IMR-90 (cell line): ENCODE data around the gene RYR2. TPM values are rescaled to one million over a fixed set of nuclear protein-coding genes. Genes with fewer than 3 reads are reported as not detected.

Experiments used
- ATAC-seq: fragments of 200-7000 bp; cut with Tn5 transposase; 2 replicates; pipeline ENCODE4 v1.9.1; 2020; ENCODE audit warnings: low read depth, mild to moderate bottlenecking, moderate library complexity
- BruUV-seq: library from RNA; stranded (reverse); fragments of 400-500 nt; replicated peaks from 2 replicates; lab custom pipeline; 2021; lab: Mats Ljungman, UMichigan
- CTCF ChIA-PET: fragments of 300-600 bp; formaldehyde crosslinking; extraction: SDS; loops from one replicate; lab custom pipeline; 2021; ENCODE audit warnings: antibody characterized with exemption; lab: Yijun Ruan, JAX
- POLR2A ChIA-PET: fragments of 300-600 bp; sonication (Branson Sonifier 250); formaldehyde crosslinking; loops from one replicate; lab custom pipeline; 2022; ENCODE audit warnings: antibody characterized with exemption; ENCODE audit not compliant: unreplicated experiment; lab: Charles Lee
- DNase-seq: peaks from one replicate; pipeline ENCODE4 v3.0.0; 2013
- H2AFZ ChIP-seq: replicated peaks from 2 replicates; pipeline ENCODE3; 2013; ENCODE audit warnings: low read length, mild to moderate bottlenecking; ENCODE audit not compliant: poor library complexity
- H2AK5ac ChIP-seq: 2 replicates; pipeline ENCODE4 v1.6.1; 2013; ENCODE audit warnings: low read depth, low read length, inconsistent platforms
- H2AK9ac ChIP-seq: replicated peaks from 2 replicates; pipeline ENCODE3; 2013; ENCODE audit warnings: mild to moderate bottlenecking, low read depth, low read length, moderate library complexity; ENCODE audit not compliant: poor library complexity
- H2BK120ac ChIP-seq: 2 replicates; pipeline ENCODE4 v1.6.1; 2013; ENCODE audit warnings: low read depth, low read length, inconsistent platforms
- H2BK15ac ChIP-seq: 3 replicates; pipeline ENCODE4 v1.6.1; 2013; ENCODE audit warnings: low read depth, low read length, inconsistent platforms
- H2BK20ac ChIP-seq: 2 replicates; pipeline ENCODE4 v1.6.1; 2013; ENCODE audit warnings: low read depth, mild to moderate bottlenecking, inconsistent platforms, low read length, moderate library complexity
- H2BK5ac ChIP-seq: 2 replicates; pipeline ENCODE4 v1.6.1; 2013; ENCODE audit warnings: mild to moderate bottlenecking, low read depth, low read length, inconsistent platforms; ENCODE audit not compliant: poor library complexity, severe bottlenecking
- H3K14ac ChIP-seq: replicated peaks from 2 replicates; pipeline ENCODE4 v1.6.1; 2013; ENCODE audit warnings: low read depth, low read length, inconsistent platforms
- H3K18ac ChIP-seq: 2 replicates; pipeline ENCODE4 v1.6.1; 2013; ENCODE audit warnings: low read depth, low read length, control low read depth
- H3K23ac ChIP-seq: 2 replicates; pipeline ENCODE4 v1.6.1; 2013; ENCODE audit warnings: low read depth, low read length, inconsistent platforms
- H3K27ac ChIP-seq: 2 replicates; pipeline ENCODE4 v1.5.1; 2013; ENCODE audit warnings: mild to moderate bottlenecking, control low read depth, low read length; ENCODE audit not compliant: insufficient read depth
- H3K27me3 ChIP-seq: 2 replicates; pipeline ENCODE4 v1.6.1; 2013; ENCODE audit warnings: low read length; ENCODE audit not compliant: control insufficient read depth, insufficient read depth
- H3K36me3 ChIP-seq: 2 replicates; pipeline ENCODE4 v1.6.1; 2013; ENCODE audit warnings: low read length, mixed read lengths; ENCODE audit not compliant: control insufficient read depth, insufficient read depth
- H3K4ac ChIP-seq: 2 replicates; pipeline ENCODE4 v1.6.1; 2013; ENCODE audit warnings: low read depth, low read length, inconsistent platforms
- H3K4me1 ChIP-seq: 2 replicates; pipeline ENCODE4 v1.6.1; 2013; ENCODE audit warnings: low read length, mixed read lengths; ENCODE audit not compliant: control insufficient read depth, insufficient read depth
- H3K4me2 ChIP-seq: 2 replicates; pipeline ENCODE4 v1.6.1; 2013; ENCODE audit warnings: low read depth, mild to moderate bottlenecking, control low read depth, low read length, moderate library complexity
- H3K4me3 ChIP-seq: 2 replicates; pipeline ENCODE4 v1.5.1; 2013; ENCODE audit warnings: low read depth, mild to moderate bottlenecking, control low read depth, low read length, moderate library complexity; ENCODE audit not compliant: insufficient read depth
- H3K56ac ChIP-seq: 2 replicates; pipeline ENCODE4 v1.6.1; 2013; ENCODE audit warnings: low read length, inconsistent platforms; ENCODE audit not compliant: insufficient read depth; ENCODE audit errors: extremely low read depth
- H3K79me1 ChIP-seq, 2 experiments: 2 replicates each; pipeline ENCODE4 v1.6.1; 2013; ENCODE audit warnings: low read length in 2 of 2, inconsistent platforms in 1 of 2, low read depth in 1 of 2
- H3K9ac ChIP-seq: 2 replicates; pipeline ENCODE4 v1.6.1; 2013; ENCODE audit warnings: low read depth, low read length, control low read depth
- H3K9me1 ChIP-seq: 2 replicates; pipeline ENCODE4 v1.6.1; 2013; ENCODE audit warnings: low read length, inconsistent platforms; ENCODE audit not compliant: insufficient read depth
- H3K9me3 ChIP-seq: 2 replicates; pipeline ENCODE4 v1.6.1; 2013; ENCODE audit warnings: low read length; ENCODE audit not compliant: control insufficient read depth, insufficient read depth
- H4K20me1 ChIP-seq: 2 replicates; pipeline ENCODE4 v1.6.1; 2013; ENCODE audit warnings: low read length, inconsistent platforms; ENCODE audit not compliant: insufficient read depth
- H4K5ac ChIP-seq: 2 replicates; pipeline ENCODE4 v1.6.1; 2013; ENCODE audit warnings: mild to moderate bottlenecking, low read depth, low read length, control low read depth
- H4K8ac ChIP-seq, 2 experiments: 2 replicates each; pipeline ENCODE4 v1.6.1; 2013; ENCODE audit warnings: low read depth in 2 of 2, low read length in 2 of 2, control low read depth in 1 of 2, inconsistent platforms in 1 of 2
- H4K91ac ChIP-seq: 2 replicates; pipeline ENCODE4 v1.6.1; 2013; ENCODE audit warnings: low read depth, low read length, inconsistent platforms; ENCODE audit not compliant: insufficient read depth
- BHLHE40 ChIP-seq: fragments of 150-350 bp; IDR thresholded peaks from 2 replicates; pipeline ENCODE4 v1.6.1; 2016; ENCODE audit warnings: mild to moderate bottlenecking, low read depth, low read length
- MAFK ChIP-seq: IDR thresholded peaks from 2 replicates; pipeline ENCODE4 v1.6.1; 2012; ENCODE audit warnings: low read depth, low read length, improper control_type of control experiment
- MXI1 ChIP-seq: IDR thresholded peaks from 2 replicates; pipeline ENCODE4 v1.6.1; 2012; ENCODE audit warnings: low read depth, mild to moderate bottlenecking, low read length, moderate library complexity, borderline replicate concordance
- POLR2A ChIP-seq: IDR thresholded peaks from 2 replicates; pipeline ENCODE4 v1.6.1; 2012; ENCODE audit warnings: mild to moderate bottlenecking, low read depth, low read length
- WGBS, 2 experiments: methylation state at CpG; one replicate each; pipeline versions ENCODE4 v1.1.5 to v1.1.7; 2013; ENCODE audit warnings: missing lambda C conversion rate in 2 of 2; ENCODE audit not compliant: insufficient read length in 1 of 2; ENCODE audit errors: extremely low coverage in 2 of 2; 5-methylcytosine and 5-hydroxymethylcytosine counted together
- dilution Hi-C: fragments of 300-500 bp; cut with HindIII; formaldehyde crosslinking; loops from one replicate; pipeline ENCODE4 v1.14.3; 2018; ENCODE audit warnings: low sequenced_read_pairs; ENCODE audit not compliant: unreplicated experiment
- in situ Hi-C: fragments of 300-500 bp; cut with MboI; formaldehyde crosslinking; loops from 3 replicates; pipeline ENCODE4 v1.14.3; 2019; ENCODE audit warnings: low sequenced_read_pairs, inconsistent platforms, mixed read lengths
- intact Hi-C: fragments of 100-400 bp; cut with micrococcal nuclease; formaldehyde crosslinking; loops from 2 replicates; pipeline ENCODE4 v1.10.0; 2022
- polyA plus RNA-seq, 3 experiments: library from polyadenylated mRNA; depleted of rRNA; stranded (reverse); fragments of >200 nt; gene quantifications; 2 replicates each; pipeline ENCODE4 v1.2.3, GENCODE V29; 2012; ENCODE audit warnings: low replicate concordance in 1 of 3
- total RNA-seq: library from RNA; depleted of rRNA; stranded (reverse); fragments of >200 nt; gene quantifications from 2 replicates; pipeline ENCODE4 v1.2.3, GENCODE V29; 2012
- TF ChIP-seq, protein P1 (sequence below): fragments of 150-350 bp; IDR thresholded peaks from 2 replicates; pipeline ENCODE4 v1.6.1; 2016; ENCODE audit warnings: low read depth, mild to moderate bottlenecking, low read length, moderate library complexity, borderline replicate concordance
- TF ChIP-seq, protein P2 (sequence below): fragments of 150-350 bp; IDR thresholded peaks from 2 replicates; pipeline ENCODE4 v1.6.1; 2017; ENCODE audit warnings: mild to moderate bottlenecking, antibody characterized with exemption, low read length, low read depth

RYR2 gene
- total and polyA plus RNA-seq, 2 of the 4 experiments (the other 2 are of a cell fraction), result not detected

- no peak overlapping the region for H3K4ac ChIP-seq
- CTCF ChIA-PET, result no interaction called here
- H3K4me3 ChIP-seq, result no peak overlapping the region
- H2AK5ac ChIP-seq, result no peak overlapping the region
- no peak overlapping the region for H3K27ac ChIP-seq
- no peak overlapping the region for H4K91ac ChIP-seq
- no peaks in the 10 kb centered on the region for H3K27me3 ChIP-seq
- H2BK15ac ChIP-seq, result no peak overlapping the region
- POLR2A ChIA-PET, result no interaction called here
- no peak overlapping the region for H2BK5ac ChIP-seq
- H3K18ac ChIP-seq, result no peak overlapping the region
- dilution Hi-C loops, result no loop called here
- H4K5ac ChIP-seq, result no peak overlapping the region
- H2BK20ac ChIP-seq, result no peak overlapping the region
- H3K14ac ChIP-seq, result no peak overlapping the region
- no CpG with 5 or more reads among the region's 1 CpG for WGBS, 2 experiments
- in situ Hi-C loops, result no loop called here
- peaks cover 11% of the 10 kb centered on the region for H3K9me3 ChIP-seq
- no peaks in the 10 kb centered on the region for H4K20me1 ChIP-seq
- no peak overlapping the region for H3K9ac ChIP-seq
- no peaks in the 10 kb centered on the region for H3K36me3 ChIP-seq
- no peak overlapping the region for H3K56ac ChIP-seq
- no peaks in the 10 kb centered on the region for H3K4me1 ChIP-seq
- H3K9me1 ChIP-seq, result no peaks in the 10 kb centered on the region
- H3K23ac ChIP-seq, result no peak overlapping the region
- ATAC-seq, result no peak
- TF ChIP-seq, protein P1, sequence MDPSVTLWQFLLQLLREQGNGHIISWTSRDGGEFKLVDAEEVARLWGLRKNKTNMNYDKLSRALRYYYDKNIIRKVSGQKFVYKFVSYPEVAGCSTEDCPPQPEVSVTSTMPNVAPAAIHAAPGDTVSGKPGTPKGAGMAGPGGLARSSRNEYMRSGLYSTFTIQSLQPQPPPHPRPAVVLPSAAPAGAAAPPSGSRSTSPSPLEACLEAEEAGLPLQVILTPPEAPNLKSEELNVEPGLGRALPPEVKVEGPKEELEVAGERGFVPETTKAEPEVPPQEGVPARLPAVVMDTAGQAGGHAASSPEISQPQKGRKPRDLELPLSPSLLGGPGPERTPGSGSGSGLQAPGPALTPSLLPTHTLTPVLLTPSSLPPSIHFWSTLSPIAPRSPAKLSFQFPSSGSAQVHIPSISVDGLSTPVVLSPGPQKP, result no peak
- TF ChIP-seq MXI1, result no peak
- TF ChIP-seq, protein P2, sequence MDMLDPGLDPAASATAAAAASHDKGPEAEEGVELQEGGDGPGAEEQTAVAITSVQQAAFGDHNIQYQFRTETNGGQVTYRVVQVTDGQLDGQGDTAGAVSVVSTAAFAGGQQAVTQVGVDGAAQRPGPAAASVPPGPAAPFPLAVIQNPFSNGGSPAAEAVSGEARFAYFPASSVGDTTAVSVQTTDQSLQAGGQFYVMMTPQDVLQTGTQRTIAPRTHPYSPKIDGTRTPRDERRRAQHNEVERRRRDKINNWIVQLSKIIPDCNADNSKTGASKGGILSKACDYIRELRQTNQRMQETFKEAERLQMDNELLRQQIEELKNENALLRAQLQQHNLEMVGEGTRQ, result no peak
- TF ChIP-seq MAFK, result no peak
- TF ChIP-seq BHLHE40, result no peak
- TF ChIP-seq POLR2A, result no peak
- intact Hi-C loops, result no loop called here
- no peak overlapping the region for H3K4me2 ChIP-seq
- no peak overlapping the region for H2AFZ ChIP-seq
- no TSS peak for BruUV-seq
- no peak overlapping the region for H2AK9ac ChIP-seq
- H4K8ac ChIP-seq, result no peak overlapping the region
- no peak for DNase-seq
- H2BK120ac ChIP-seq, result no peak overlapping the region
- no peaks in the 10 kb centered on the region for H3K79me1 ChIP-seq
These were observed 450.4 kb downstream of the RYR2 start for GRCh38 chr1:237492359-237492758.
